ENCODE measurements around the gene GALNT8. TPM values are rescaled to one million over a fixed set of nuclear protein-coding genes. Genes with fewer than 3 reads are reported as not detected.
"Not testable (repeated sequence)": the region's sequence is repeated elsewhere in the genome, so short reads cannot be mapped to it uniquely, and the experiment has no call there.

GALNT8 gene
- total RNA-seq, 2 donors from 2014 or later = 1.9 to 2.6 TPM

GRCh38 chr12:4738541-4738940, 18.3 kb downstream of the GALNT8 start:
- DNase-seq (ENCODE audit: low spot score) = no peak
- intact Hi-C loops (cut with DNase I) = no loop called here

GRCh38 chr12:4742416-4742970, 22.3 kb downstream of the GALNT8 start:
- intact Hi-C loops (cut with DNase I) = no loop called here
- no peak for DNase-seq (ENCODE audit: low spot score)

- intact Hi-C loops (cut with DNase I) = no loop called here
- no peak for DNase-seq (ENCODE audit: low spot score)
Observed at GRCh38 chr12:4743046-4743445, 22.8 kb downstream of the GALNT8 start.

- DNase-seq (ENCODE audit: low spot score) = no peak
- intact Hi-C loops (cut with DNase I) = no loop called here
Observed at GRCh38 chr12:4744709-4745108, 24.5 kb downstream of the GALNT8 start.

- no peak for DNase-seq (ENCODE audit: low spot score)
- intact Hi-C loops (cut with DNase I) = no loop called here
Observed at GRCh38 chr12:4745249-4745648, 25.0 kb downstream of the GALNT8 start.

GRCh38 chr12:4751654-4752053, 31.5 kb downstream of the GALNT8 start:
- DNase-seq (ENCODE audit: low spot score); intact Hi-C loops (cut with DNase I): not testable (repeated sequence)

GRCh38 chr12:4762773-4763172, 42.6 kb downstream of the GALNT8 start:
- intact Hi-C loops (cut with DNase I) = no loop called here
- no peak for DNase-seq (ENCODE audit: low spot score)

- DNase-seq (ENCODE audit: low spot score) = no peak
- intact Hi-C loops (cut with DNase I) = no loop called here
Observed at GRCh38 chr12:4763549-4763948, 43.3 kb downstream of the GALNT8 start.

GRCh38 chr12:4766445-4766844, 46.2 kb downstream of the GALNT8 start:
- intact Hi-C loops (cut with DNase I) = no loop called here
- no peak for DNase-seq (ENCODE audit: low spot score)

GRCh38 chr12:4767186-4767585, 47.0 kb downstream of the GALNT8 start:
- DNase-seq (ENCODE audit: low spot score) = no peak
- intact Hi-C loops (cut with DNase I) = no loop called here

GRCh38 chr12:4768341-4768740, 48.1 kb downstream of the GALNT8 start:
- intact Hi-C loops (cut with DNase I) = no loop called here
- no peak for DNase-seq (ENCODE audit: low spot score)

GRCh38 chr12:4769073-4769472, 48.9 kb downstream of the GALNT8 start:
- DNase-seq (ENCODE audit: low spot score) = no peak
- intact Hi-C loops (cut with DNase I) = no loop called here

GRCh38 chr12:4771172-4771959, 51.2 kb downstream of the GALNT8 start:
- intact Hi-C loops (cut with DNase I) = no loop called here

GRCh38 chr12:4771960-4772566, 51.9 kb downstream of the GALNT8 start:
- intact Hi-C loops (cut with DNase I) = no loop called here
- DNase-seq (ENCODE audit: low spot score) = no peak

More at GRCh38 chr12:4771172-4771959, 51.2 kb downstream of the GALNT8 start:
- no peak for DNase-seq (ENCODE audit: low spot score)

- no peak for DNase-seq (ENCODE audit: low spot score)
Observed at GRCh38 chr12:4775936-4776335, 55.7 kb downstream of the GALNT8 start.

GRCh38 chr12:4779749-4780148, 59.5 kb downstream of the GALNT8 start:
- intact Hi-C loops (cut with DNase I) = no loop called here
- no peak for DNase-seq (ENCODE audit: low spot score)

More at GRCh38 chr12:4775936-4776335, 55.7 kb downstream of the GALNT8 start:
- intact Hi-C loops (cut with DNase I) = no loop called here

- DNase-seq (ENCODE audit: low spot score) = no peak
- intact Hi-C loops (cut with DNase I) = no loop called here
Observed at GRCh38 chr12:4780641-4781611, 60.7 kb downstream of the GALNT8 start.

- intact Hi-C loops (cut with DNase I) = no loop called here
Observed at GRCh38 chr12:4784404-4785054, 64.3 kb downstream of the GALNT8 start.

GRCh38 chr12:4786795-4787194, 66.6 kb downstream of the GALNT8 start:
- intact Hi-C loops (cut with DNase I) = no loop called here
- no peak for DNase-seq (ENCODE audit: low spot score)

More at GRCh38 chr12:4784404-4785054, 64.3 kb downstream of the GALNT8 start:
- DNase-seq (ENCODE audit: low spot score) = no peak
